Pancreas (tissue), 10 donors: ENCODE measurements around the gene PADI2. TPM values are rescaled to one million over a fixed set of nuclear protein-coding genes. Genes with fewer than 3 reads are reported as not detected.

Source experiments
- ATAC-seq, 4 donors: fragments of 200-7000 bp; cut with Tn5 transposase; one replicate each; pipeline versions ENCODE4 v1.8.0 to v1.9.1; 2020; ENCODE audit warnings: mild to moderate bottlenecking in 4 of 4, moderate library complexity in 4 of 4
- DNase-seq, 6 donors: peaks; one replicate each; pipeline ENCODE4 v3.0.0-alpha.2; 2020
- FAIRE-seq: peaks from 2 replicates; lab custom pipeline; 2012; peaks lifted over from hg19 to GRCh38; lab: Jason Lieb, UNC
- H3K27ac ChIP-seq, 4 donors: fragments of 200-600 bp; sonication (generic); 1 replicate in 3 of 4; 2 replicates in 1 of 4; pipeline versions ENCODE4 v1.5.0 to v1.8.0; 2020
- H3K27me3 ChIP-seq, 4 donors: fragments of 200-600 bp; one replicate each; pipeline ENCODE4 v1.8.0; 2021
- H3K36me3 ChIP-seq, 3 donors: fragments of 200-600 bp; sonication (generic) in 1 of 3; one replicate each; pipeline versions ENCODE4 v1.5.0 to v1.8.0; 2020 to 2021
- H3K4me1 ChIP-seq, 3 donors: fragments of 200-600 bp; one replicate each; pipeline ENCODE4 v1.8.0; 2021
- H3K4me3 ChIP-seq, 4 donors: fragments of 200-600 bp; sonication (generic) in 2 of 4; one replicate each; pipeline versions ENCODE4 v1.5.0 to v1.8.0; 2020 to 2021
- H3K9me3 ChIP-seq, 4 donors: fragments of 200-600 bp; one replicate each; pipeline ENCODE4 v1.8.0; 2021
- WGBS, 2 donors: extraction: QIAGEN DNeasy Blood & Tissue Kit; methylation state at CpG; one replicate each; pipeline ENCODE4 v1.1.7; 2013; 5-methylcytosine and 5-hydroxymethylcytosine counted together
- intact Hi-C, 3 donors: fragments of 100-400 bp; cut with DNase I; formaldehyde crosslinking; loops; one replicate each; pipeline versions ENCODE4 v1.11.1 to v1.14.2; 2022
- polyA plus RNA-seq, 2 donors: library from polyadenylated mRNA; stranded (reverse); fragments of 200-250 nt; gene quantifications; one replicate each; pipeline ENCODE4 v1.2.3, GENCODE V29; 2013
- total RNA-seq, 6 donors: library from RNA; stranded (reverse); fragmentation: NEBNext Ultra II Directional in 4 of 6; extraction: Animal tissue kit (Norgen Biotek cat#: 25700) in 4 of 6; gene quantifications; one replicate each; pipeline versions ENCODE4 v1.2.1 to v1.2.4, GENCODE V29; 2021 to 2023
- TF ChIP-seq, protein P1 (sequence below), 4 donors: fragments of 200-600 bp; sonication (generic) in 3 of 4; IDR thresholded peaks; one replicate each; pipeline versions ENCODE4 v1.5.0 to v1.8.0; 2021; ENCODE audit warnings: antibody characterized with exemption in 4 of 4
- donor health status: healthy with polysubstance abuse.
- donor health status: DM: no; HTN: no; CAD: no; lungs with moderate emphysema.
- donor health status: DM: no; HTN: no; CAD: no.
- donor health status: control.
- donor health status: control.
- donor health status: Bipolar disorder and iron deficiency.
- donor health status: DM: yes; HTN: yes; CAD: no.
- donor health status: DM: no; HTN: no; CAD: no.
- donor health status: DM: no; HTN: no; CAD: no.
- donor health status: DM: yes; HTN: yes; CAD: no.

The PADI2 gene
- total and polyA plus RNA-seq, 8 donors = 0.42 to 10.0 (median 0.93) TPM

DNA sequence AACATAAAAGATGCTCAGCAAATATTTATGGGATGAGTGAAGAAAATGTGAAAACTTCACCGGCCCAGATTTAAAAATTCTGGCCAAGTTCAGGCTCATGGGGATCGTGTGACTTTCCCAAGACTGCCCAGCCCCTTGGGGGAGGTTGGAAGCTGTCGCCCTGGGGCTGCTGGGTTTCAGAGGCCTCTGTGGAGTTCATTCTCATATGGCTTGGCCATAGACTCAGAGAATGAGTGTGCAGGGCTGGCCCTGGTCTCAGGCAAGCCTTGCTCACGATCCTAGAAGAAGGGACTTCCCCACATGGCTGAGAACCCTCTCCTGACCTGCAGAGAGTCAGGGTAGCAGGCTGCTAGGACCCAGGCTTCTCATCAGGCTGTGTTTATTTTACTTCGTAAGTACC lies 24.6 kb downstream of the PADI2 start:
- Histone ChIP-seq H3K27ac (no peak overlapping the region), H3K4me3 (no peak overlapping the region), H3K4me1 (no peaks in the 10 kb centered on the region), H3K27me3 (no peaks in the 10 kb centered on the region), H3K36me3 (no peaks in the 10 kb centered on the region), H3K9me3 (no peaks in the 10 kb centered on the region)
- TF ChIP-seq, protein P1, sequence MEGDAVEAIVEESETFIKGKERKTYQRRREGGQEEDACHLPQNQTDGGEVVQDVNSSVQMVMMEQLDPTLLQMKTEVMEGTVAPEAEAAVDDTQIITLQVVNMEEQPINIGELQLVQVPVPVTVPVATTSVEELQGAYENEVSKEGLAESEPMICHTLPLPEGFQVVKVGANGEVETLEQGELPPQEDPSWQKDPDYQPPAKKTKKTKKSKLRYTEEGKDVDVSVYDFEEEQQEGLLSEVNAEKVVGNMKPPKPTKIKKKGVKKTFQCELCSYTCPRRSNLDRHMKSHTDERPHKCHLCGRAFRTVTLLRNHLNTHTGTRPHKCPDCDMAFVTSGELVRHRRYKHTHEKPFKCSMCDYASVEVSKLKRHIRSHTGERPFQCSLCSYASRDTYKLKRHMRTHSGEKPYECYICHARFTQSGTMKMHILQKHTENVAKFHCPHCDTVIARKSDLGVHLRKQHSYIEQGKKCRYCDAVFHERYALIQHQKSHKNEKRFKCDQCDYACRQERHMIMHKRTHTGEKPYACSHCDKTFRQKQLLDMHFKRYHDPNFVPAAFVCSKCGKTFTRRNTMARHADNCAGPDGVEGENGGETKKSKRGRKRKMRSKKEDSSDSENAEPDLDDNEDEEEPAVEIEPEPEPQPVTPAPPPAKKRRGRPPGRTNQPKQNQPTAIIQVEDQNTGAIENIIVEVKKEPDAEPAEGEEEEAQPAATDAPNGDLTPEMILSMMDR (IDR thresholded peaks at IDR 0.05) = no peak
- ATAC-seq = no peak
- intact Hi-C loops = no loop called here
- no peak for DNase-seq
- FAIRE-seq = no peak
- WGBS, 2 donors = 65 to 76% methylated on average over 5 of the region's 5 CpGs

DNA sequence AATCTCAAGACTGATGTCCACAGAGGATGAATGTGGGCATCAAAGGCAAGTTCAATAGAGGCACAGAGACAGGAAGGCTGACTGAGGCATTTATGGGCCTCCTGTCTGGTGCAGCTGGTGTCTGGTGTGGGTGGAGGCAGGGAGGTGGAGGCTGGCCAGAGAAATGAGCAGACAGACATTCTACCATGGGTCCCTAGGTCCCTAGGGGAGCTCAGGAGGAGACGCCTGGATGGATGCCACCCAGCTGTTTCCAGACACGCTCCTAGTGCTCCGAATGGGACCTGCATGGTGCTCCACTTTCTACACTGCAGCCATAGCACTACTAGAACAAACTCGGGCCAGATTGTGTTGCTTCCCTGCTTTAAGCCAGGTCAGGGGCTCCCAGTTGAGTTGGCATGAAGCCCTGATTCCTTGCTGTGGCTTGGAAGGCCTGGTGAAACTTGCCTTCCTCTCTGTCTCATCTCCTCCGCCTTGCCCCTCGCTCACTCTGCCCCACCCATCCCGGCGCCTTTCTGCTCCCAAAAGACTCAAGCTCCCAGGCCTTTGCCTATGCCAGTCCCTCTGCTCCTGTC lies 25.3 kb downstream of the PADI2 start:
- DNase-seq (no peak), FAIRE-seq (no peak), ATAC-seq (no peak)
- H3K4me1 ChIP-seq = no peaks in the 10 kb centered on the region
- TF ChIP-seq, protein P1 (IDR thresholded peaks at IDR 0.05) = no peak
- H3K27me3 ChIP-seq = no peaks in the 10 kb centered on the region
- intact Hi-C loops = no loop called here
- 89 to 91% methylated on average over 8 of the region's 8 CpGs for WGBS, 2 donors
- H3K9me3 ChIP-seq = no peaks in the 10 kb centered on the region
- H3K27ac ChIP-seq = no peak overlapping the region
- no peaks in the 10 kb centered on the region for H3K36me3 ChIP-seq
- no peak overlapping the region for H3K4me3 ChIP-seq

DNA sequence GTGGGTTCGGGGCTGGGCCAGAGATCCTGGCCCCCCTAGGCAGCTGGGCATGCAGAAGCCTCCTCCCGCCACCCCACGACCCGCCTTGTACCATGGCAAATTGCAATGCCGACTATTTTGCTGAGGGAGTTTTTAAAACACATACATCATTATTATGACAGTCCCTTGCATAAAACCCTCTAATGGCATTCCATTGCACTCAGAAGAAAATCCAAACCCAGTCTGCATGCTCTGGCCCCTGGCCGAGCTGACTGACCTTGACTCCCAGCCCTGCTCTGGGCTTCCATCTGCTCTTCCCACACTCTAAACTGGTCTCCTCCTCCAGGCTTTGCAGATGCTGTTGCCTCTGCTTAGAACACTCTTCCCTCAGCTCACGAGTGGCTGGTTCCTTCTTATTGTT lies 28.0 kb downstream of the PADI2 start:
- Histone ChIP-seq H3K27ac (peak overlapping the region; percentile 34 to 62 (median 48)), H3K27me3 (no peaks in the 10 kb centered on the region), H3K9me3 (no peaks in the 10 kb centered on the region), H3K36me3 (no peaks in the 10 kb centered on the region), H3K4me1 (no peaks in the 10 kb centered on the region), H3K4me3 (no peak overlapping the region)
- FAIRE-seq = no peak
- ATAC-seq = peak; percentile 22 to 79 (median 56)
- DNase-seq = peak in 2 of 6 donors; percentile 25 to 36
- WGBS, 2 donors = 52 to 54% methylated on average over 7 of the region's 7 CpGs
- TF ChIP-seq, protein P1 (IDR thresholded peaks at IDR 0.05) = no peak
- intact Hi-C loops = no loop called here

DNA sequence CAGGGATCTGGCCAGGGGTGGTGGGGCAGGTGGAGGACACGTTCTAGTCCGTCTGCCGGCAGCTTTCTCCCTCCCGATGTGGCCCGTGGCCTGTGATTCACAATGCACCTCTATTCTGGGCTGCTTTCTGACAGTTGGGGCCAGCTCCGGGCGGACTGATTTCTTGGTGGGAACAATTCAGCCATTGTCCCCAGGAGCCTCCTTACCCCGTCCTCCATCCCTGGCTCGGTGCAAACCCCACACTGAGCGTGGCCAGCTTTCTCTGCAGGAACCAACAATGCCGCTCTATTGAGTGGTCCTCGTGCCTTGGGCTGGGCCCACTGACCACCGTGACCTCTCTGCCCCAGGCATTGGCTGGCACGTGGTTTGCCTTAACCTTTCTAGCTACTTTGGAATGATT lies 29.7 kb downstream of the PADI2 start:
- WGBS, 2 donors = 65 to 69% methylated on average over 14 of the region's 14 CpGs
- no peaks in the 10 kb centered on the region for H3K4me1 ChIP-seq
- H3K27me3 ChIP-seq = no peaks in the 10 kb centered on the region
- ATAC-seq (peak in 2 of 4 donors; percentile 24 to 49), DNase-seq (peak in 1 of 6 donors; percentile 14), FAIRE-seq (no peak)
- H3K27ac ChIP-seq = no peak overlapping the region
- intact Hi-C loops = no loop called here
- H3K9me3 ChIP-seq = no peaks in the 10 kb centered on the region
- TF ChIP-seq, protein P1 (IDR thresholded peaks at IDR 0.05) = no peak
- H3K4me3 ChIP-seq = no peak overlapping the region
- H3K36me3 ChIP-seq = no peaks in the 10 kb centered on the region

DNA sequence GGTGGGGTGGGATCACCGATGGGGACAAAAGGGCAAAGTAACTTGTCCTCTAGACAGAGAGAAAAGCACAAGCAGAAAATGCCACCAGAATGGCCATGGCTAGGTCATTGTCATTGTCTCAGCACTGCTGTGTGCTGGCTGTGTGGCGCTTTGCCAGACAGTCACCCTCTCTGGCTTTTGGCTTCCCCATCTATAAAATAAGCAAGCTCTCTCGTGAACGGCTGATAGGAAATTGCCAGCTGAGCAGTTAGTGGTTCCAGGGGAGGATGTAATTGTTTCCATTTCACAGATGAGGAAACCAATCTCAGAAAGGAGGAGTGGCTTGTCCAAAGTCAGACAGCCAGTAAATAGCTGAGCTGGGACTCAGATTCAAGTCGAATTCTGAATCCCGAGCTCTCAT lies 32.5 kb downstream of the PADI2 start:
- no peak overlapping the region for H3K27ac ChIP-seq
- no peaks in the 10 kb centered on the region for H3K27me3 ChIP-seq
- FAIRE-seq = no peak
- no peaks in the 10 kb centered on the region for H3K36me3 ChIP-seq
- no peak for ATAC-seq
- 72 to 78% methylated on average over 6 of the region's 6 CpGs for WGBS, 2 donors
- no peak overlapping the region for H3K4me3 ChIP-seq
- peaks cover 0 to 5% (median 0%) of the 10 kb centered on the region in 3 donors for H3K4me1 ChIP-seq
- TF ChIP-seq, protein P1 (IDR thresholded peaks at IDR 0.05) = no peak
- no peaks in the 10 kb centered on the region for H3K9me3 ChIP-seq
- no peak for DNase-seq
- intact Hi-C loops = no loop called here
